ENCODE data around the gene MKRN2.

DNA sequence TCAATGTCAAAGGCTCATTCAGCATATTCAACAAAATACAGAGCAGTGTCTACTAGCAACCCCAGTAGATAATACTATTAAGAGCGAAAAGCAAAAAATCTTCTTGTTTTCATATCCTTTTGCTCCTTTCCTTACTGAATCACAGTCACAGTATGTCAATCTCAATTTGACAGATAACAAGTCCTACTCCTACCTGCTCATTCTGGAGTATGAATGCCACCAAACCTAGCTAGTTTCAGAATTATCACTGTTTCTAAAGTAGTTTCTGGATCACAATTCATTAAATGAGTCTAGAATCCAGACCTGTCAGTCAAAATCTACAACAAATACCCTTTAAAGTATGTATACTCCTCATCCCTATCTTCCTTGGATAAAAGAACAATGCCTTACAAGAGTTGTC, 51.5 kb downstream of the MKRN2 start:
- TF ChIP-seq POLR2A (IDR thresholded peaks at IDR 0.05) = no peak
- TF ChIP-seq CTCF (IDR thresholded peaks at IDR 0.05 in 4 of 5, conservative IDR thresholded peaks at IDR 0.05 in 1 of 5) = no peak
